ENCODE data around the gene TNS3. TPM values are rescaled to one million over a fixed set of nuclear protein-coding genes. Genes with fewer than 3 reads are reported as not detected.

TNS3 gene
- total RNA-seq, 1 donor from 2014 or later: 41.2 TPM

DNA sequence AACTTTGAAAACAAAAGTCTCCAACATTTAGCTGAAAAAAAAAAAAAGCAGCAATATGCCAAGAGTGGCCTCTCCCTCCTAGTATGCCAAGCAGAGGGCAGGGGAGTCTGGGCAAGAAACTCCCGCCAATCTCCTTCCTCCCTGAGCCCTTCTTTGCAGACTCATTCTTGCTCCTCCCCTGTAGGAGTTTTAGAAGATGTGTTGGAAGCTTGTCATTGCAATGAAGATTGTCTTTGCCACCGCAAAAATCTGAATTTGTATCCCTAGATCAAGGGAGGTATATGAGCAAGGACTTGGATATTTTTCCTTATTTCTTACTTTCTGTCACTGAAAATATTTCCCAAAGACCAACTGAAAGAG lies 2.6 kb upstream of the TNS3 start:
- TF ChIP-seq, protein P1, sequence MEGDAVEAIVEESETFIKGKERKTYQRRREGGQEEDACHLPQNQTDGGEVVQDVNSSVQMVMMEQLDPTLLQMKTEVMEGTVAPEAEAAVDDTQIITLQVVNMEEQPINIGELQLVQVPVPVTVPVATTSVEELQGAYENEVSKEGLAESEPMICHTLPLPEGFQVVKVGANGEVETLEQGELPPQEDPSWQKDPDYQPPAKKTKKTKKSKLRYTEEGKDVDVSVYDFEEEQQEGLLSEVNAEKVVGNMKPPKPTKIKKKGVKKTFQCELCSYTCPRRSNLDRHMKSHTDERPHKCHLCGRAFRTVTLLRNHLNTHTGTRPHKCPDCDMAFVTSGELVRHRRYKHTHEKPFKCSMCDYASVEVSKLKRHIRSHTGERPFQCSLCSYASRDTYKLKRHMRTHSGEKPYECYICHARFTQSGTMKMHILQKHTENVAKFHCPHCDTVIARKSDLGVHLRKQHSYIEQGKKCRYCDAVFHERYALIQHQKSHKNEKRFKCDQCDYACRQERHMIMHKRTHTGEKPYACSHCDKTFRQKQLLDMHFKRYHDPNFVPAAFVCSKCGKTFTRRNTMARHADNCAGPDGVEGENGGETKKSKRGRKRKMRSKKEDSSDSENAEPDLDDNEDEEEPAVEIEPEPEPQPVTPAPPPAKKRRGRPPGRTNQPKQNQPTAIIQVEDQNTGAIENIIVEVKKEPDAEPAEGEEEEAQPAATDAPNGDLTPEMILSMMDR (IDR thresholded peaks at IDR 0.05; ENCODE audit: insufficient read depth, low read length, poor library complexity, severe bottlenecking): no peak
- no peaks in the 10 kb centered on the region for H3K27me3 ChIP-seq (ENCODE audit: control insufficient read depth, insufficient read depth, low read length)

DNA sequence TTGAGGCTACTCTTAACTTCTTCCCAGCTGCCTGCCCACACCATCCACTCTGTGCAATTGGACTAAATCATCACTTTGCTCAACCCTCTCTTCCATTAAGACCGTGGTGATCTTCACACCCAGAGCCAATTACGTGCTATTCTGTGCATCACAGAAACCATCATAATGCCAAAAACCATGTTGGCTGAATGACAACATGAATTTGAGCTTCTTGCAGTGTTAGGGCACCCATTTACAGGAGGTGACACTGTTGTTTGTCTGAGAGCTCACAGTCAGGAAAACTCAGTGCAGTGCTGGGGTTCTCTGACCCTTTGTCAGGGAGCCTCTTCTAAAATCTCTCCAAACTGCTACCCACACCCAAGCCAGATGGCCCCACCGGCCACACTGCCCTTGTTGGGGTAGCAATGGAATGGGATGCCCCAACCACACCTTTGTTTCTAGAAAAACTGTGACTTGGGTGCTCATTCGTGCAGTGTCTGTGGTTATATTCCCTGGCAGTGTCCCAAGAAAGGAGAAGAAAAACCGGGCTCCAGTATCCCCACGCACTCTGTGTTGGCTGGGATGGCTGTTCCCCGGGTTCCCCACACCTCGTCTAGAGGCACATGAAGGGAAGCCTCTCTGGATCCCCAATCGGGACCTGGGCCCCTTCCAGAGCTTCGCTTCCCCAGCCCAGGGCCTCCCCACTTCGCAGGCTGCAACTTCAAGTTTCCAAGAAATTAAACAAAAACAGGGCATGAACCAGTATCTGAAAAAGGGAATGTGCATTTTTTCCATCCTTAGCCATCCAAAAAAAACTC lies 2.0 kb upstream of the TNS3 start:
- TF ChIP-seq, protein P1 (IDR thresholded peaks at IDR 0.05; ENCODE audit: insufficient read depth, low read length, poor library complexity, severe bottlenecking): no peak
- H3K27me3 ChIP-seq (ENCODE audit: control insufficient read depth, insufficient read depth, low read length): no peaks in the 10 kb centered on the region
- no peaks in the 10 kb centered on the region for H3K36me3 ChIP-seq (ENCODE audit: control insufficient read depth, insufficient read depth, low read length)
- DNase-seq (ENCODE audit: low read depth): no peak
- H3K4me3 ChIP-seq (ENCODE audit: low read depth, low read length): no peak overlapping the region

More for the DNA sequence above, 2.6 kb upstream of the TNS3 start:
- DNase-seq (ENCODE audit: low read depth): no peak
- Histone ChIP-seq H3K4me3 (ENCODE audit: low read depth, low read length) (no peak overlapping the region), H3K36me3 (ENCODE audit: control insufficient read depth, insufficient read depth, low read length) (no peaks in the 10 kb centered on the region)

DNA sequence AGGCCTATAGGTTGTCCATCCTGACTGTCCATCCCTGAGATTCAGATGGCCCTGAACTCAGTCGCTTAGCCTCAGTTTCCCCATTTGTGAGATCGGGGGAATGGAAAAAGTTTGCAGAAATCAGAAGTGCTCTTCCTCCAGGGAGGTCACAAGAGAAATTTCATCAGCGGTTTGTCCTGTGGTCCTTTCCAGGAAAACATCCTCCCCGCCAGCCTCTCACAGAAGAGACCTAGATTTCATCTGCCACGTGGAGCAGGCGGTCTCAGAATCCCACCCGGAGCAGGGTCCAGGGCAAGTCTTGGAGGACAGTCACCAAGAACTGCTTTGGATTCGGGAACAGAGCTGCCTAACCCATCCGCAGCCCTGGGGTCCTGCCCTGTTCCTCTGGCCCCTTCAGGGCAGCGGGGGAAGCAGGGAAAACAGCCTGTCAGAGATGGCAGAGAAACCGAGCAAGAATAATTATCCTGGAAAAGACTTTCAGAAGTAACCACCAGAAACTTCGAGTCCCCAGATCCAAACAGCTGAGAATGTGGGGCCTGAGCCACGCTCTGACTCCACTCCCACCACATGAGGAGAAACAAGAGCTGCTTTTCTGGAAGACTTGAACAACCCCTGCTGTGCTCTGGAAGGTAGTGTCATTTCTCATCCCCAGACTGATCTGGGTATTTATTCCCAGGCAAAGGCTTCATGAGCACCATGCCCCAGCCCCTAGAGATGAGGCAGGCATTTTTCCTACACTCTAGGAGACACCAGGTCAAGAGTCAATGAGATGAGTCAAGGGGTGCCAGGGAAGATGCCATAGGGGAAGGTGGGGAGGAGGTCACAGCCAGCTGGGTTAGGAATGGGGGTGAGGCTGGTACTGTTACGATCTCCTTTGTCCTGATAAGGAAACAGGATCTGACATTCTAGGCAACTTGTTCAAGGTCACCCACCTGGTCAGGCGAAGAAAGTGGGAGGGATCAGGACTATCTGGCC lies 1.1 kb upstream of the TNS3 start:
- no peak for DNase-seq (ENCODE audit: low read depth)
- no peak overlapping the region for H3K4me3 ChIP-seq (ENCODE audit: low read depth, low read length)
- H3K36me3 ChIP-seq (ENCODE audit: control insufficient read depth, insufficient read depth, low read length): no peaks in the 10 kb centered on the region
- no peaks in the 10 kb centered on the region for H3K27me3 ChIP-seq (ENCODE audit: control insufficient read depth, insufficient read depth, low read length)
- TF ChIP-seq, protein P1 (IDR thresholded peaks at IDR 0.05; ENCODE audit: insufficient read depth, low read length, poor library complexity, severe bottlenecking): no peak

DNA sequence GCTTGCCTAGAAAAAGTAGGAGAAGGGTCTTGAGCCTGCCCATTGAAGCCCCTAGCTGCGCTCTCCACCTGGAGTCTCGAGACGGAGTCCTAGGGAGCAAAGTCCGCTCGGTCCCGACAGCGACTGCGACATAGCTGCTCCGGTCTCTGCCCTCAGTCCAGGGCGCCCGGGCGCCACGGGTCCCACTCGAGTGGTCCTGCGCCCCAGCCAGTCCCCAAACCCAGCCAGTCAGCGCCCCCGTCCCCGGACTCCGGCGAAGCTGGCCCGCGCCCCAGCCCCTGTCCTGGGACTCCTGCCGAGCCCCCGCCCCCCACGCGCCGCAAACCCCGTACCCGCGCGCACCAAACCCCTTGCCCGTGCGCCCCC lies 490 bp downstream of the TNS3 start:
- TF ChIP-seq, protein P1 (IDR thresholded peaks at IDR 0.05; ENCODE audit: insufficient read depth, low read length, poor library complexity, severe bottlenecking): no peak
- Histone ChIP-seq H3K27me3 (ENCODE audit: control insufficient read depth, insufficient read depth, low read length) (no peaks in the 10 kb centered on the region), H3K4me3 (ENCODE audit: low read depth, low read length) (peak overlapping the region; percentile 82), H3K36me3 (ENCODE audit: control insufficient read depth, insufficient read depth, low read length) (no peaks in the 10 kb centered on the region)
- DNase-seq (ENCODE audit: low read depth): no peak

DNA sequence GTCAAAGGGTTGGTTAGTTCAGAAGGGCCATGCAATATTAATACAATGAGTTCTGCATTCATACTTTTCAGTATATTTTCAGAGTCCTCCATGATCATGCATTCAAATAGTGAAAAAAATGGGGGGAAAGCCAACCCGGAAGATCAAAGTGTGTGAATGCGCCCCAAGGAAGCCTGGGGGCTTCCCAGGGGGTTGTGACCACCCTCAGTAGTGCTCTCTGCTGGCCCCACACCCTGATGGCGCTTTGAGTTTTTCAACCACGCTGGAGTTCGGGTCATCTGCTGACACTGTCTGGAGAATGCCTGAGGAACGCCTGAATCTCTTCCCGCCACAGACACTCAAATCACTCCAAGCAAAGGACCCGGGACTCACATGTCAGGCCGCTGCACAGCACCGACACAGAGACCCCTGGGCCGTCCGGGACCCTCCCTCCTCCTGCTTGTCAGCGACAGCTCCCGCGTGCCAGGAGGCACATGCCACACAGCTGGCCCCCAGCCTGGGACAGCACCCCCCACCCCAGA lies 1.0 kb downstream of the TNS3 start:
- no peak for DNase-seq (ENCODE audit: low read depth)
- no peaks in the 10 kb centered on the region for H3K36me3 ChIP-seq (ENCODE audit: control insufficient read depth, insufficient read depth, low read length)
- TF ChIP-seq, protein P1 (IDR thresholded peaks at IDR 0.05; ENCODE audit: insufficient read depth, low read length, poor library complexity, severe bottlenecking): peak; percentile 19
- no peaks in the 10 kb centered on the region for H3K27me3 ChIP-seq (ENCODE audit: control insufficient read depth, insufficient read depth, low read length)
- H3K4me3 ChIP-seq (ENCODE audit: low read depth, low read length): peak overlapping the region; percentile 82
